ENCODE measurements around the gene SRRD. TPM values are rescaled to one million over a fixed set of nuclear protein-coding genes. Genes with fewer than 3 reads are reported as not detected.

Gene SRRD
- total and polyA plus RNA-seq, 9 donors: 7.3 to 25.2 (median 18.4) TPM

- 75 to 79% (median 78%) methylated on average over 6 of the region's 6 CpGs for WGBS, 3 donors
- Histone ChIP-seq H3K27me3 (no peaks in the 10 kb centered on the region), H3K4me1 (ENCODE audit: insufficient read depth) (peaks cover 3% of the 10 kb centered on the region), H3K36me3 (no peaks in the 10 kb centered on the region), H3K4me3 (no peak overlapping the region), H3K27ac (no peak overlapping the region), H3K9me3 (no peaks in the 10 kb centered on the region)
- intact Hi-C loops (cut with DNase I): no loop called here
- TF ChIP-seq POLR2A (IDR thresholded peaks at IDR 0.05) (no peak), EP300 (IDR thresholded peaks at IDR 0.05) (no peak)
- TF ChIP-seq, protein P1, sequence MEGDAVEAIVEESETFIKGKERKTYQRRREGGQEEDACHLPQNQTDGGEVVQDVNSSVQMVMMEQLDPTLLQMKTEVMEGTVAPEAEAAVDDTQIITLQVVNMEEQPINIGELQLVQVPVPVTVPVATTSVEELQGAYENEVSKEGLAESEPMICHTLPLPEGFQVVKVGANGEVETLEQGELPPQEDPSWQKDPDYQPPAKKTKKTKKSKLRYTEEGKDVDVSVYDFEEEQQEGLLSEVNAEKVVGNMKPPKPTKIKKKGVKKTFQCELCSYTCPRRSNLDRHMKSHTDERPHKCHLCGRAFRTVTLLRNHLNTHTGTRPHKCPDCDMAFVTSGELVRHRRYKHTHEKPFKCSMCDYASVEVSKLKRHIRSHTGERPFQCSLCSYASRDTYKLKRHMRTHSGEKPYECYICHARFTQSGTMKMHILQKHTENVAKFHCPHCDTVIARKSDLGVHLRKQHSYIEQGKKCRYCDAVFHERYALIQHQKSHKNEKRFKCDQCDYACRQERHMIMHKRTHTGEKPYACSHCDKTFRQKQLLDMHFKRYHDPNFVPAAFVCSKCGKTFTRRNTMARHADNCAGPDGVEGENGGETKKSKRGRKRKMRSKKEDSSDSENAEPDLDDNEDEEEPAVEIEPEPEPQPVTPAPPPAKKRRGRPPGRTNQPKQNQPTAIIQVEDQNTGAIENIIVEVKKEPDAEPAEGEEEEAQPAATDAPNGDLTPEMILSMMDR (IDR thresholded peaks at IDR 0.05): no peak
- no peak for DNase-seq
Observed at GRCh38 chr22:26460202-26460601, 23.5 kb upstream of the SRRD start.

GRCh38 chr22:26461188-26461810 lies 22.4 kb upstream of the SRRD start:
- TF ChIP-seq POLR2A (IDR thresholded peaks at IDR 0.05): no peak
- TF ChIP-seq, protein P1 (IDR thresholded peaks at IDR 0.05): peak in 1 of 3 donors; percentile 21
- WGBS, 3 donors: 37 to 43% (median 37%) methylated on average over 3 of the region's 3 CpGs
- DNase-seq: peak in 4 of 5 donors; percentile 33 to 59 (median 45)
- H3K4me3 ChIP-seq: no peak overlapping the region
- H3K27ac ChIP-seq: no peak overlapping the region
- H3K36me3 ChIP-seq: no peaks in the 10 kb centered on the region
- no peaks in the 10 kb centered on the region for H3K9me3 ChIP-seq
- intact Hi-C loops (cut with DNase I): no loop called here
- H3K27me3 ChIP-seq: no peaks in the 10 kb centered on the region
- H3K4me1 ChIP-seq (ENCODE audit: insufficient read depth): peaks cover 1% of the 10 kb centered on the region

DNA sequence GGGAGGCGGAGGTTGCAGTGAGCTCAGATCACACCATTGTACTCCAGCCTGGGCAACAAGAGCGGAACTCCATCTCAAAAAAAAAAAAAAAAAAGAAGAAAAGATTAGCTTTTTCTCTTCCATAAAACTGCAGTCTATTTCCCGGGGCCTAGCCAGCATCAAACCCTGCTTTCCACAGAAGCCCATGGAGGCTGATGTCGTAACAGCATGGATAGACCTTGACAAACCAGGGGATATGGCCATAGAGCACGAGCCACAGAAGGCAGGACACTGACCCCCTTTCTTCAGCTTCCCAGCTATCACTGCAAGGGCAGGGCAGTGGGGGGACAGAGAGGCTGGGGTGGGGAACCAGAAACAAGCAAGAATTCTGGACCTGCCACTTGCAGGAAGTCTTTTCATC lies 21.6 kb upstream of the SRRD start:
- DNase-seq: no peak
- Histone ChIP-seq H3K27ac (no peak overlapping the region), H3K36me3 (no peaks in the 10 kb centered on the region), H3K9me3 (no peaks in the 10 kb centered on the region), H3K27me3 (no peaks in the 10 kb centered on the region), H3K4me1 (ENCODE audit: insufficient read depth) (no peaks in the 10 kb centered on the region), H3K4me3 (no peak overlapping the region)
- intact Hi-C loops (cut with DNase I): no loop called here
- TF ChIP-seq POLR2A (IDR thresholded peaks at IDR 0.05) (no peak), EP300 (IDR thresholded peaks at IDR 0.05) (no peak)
- TF ChIP-seq, protein P1 (IDR thresholded peaks at IDR 0.05): no peak
- 93 to 95% (median 95%) methylated on average over 5 of the region's 5 CpGs for whole genome bisulfite sequencing, 3 donors

GRCh38 chr22:26462641-26463040 lies 21.0 kb upstream of the SRRD start:
- 79 to 84% (median 80%) methylated on average over 3 of the region's 3 CpGs for WGBS, 3 donors
- DNase-seq: no peak
- H3K4me3 ChIP-seq: no peak overlapping the region
- H3K27me3 ChIP-seq: no peaks in the 10 kb centered on the region
- H3K27ac ChIP-seq: no peak overlapping the region
- intact Hi-C loops (cut with DNase I): no loop called here
- H3K4me1 ChIP-seq (ENCODE audit: insufficient read depth): no peaks in the 10 kb centered on the region
- no peaks in the 10 kb centered on the region for H3K9me3 ChIP-seq
- H3K36me3 ChIP-seq: no peaks in the 10 kb centered on the region
- TF ChIP-seq EP300 (IDR thresholded peaks at IDR 0.05) (no peak), POLR2A (IDR thresholded peaks at IDR 0.05) (no peak)
- TF ChIP-seq, protein P1 (IDR thresholded peaks at IDR 0.05): no peak
